Activated CD4-positive, alpha-beta T cell treated with anti-CD3 and anti-CD28 coated beads for 1 hour (primary cell): ENCODE measurements around the gene CCNO.

ENCODE experiments used
- DNase-seq: peaks from one replicate; pipeline ENCODE4 v3.0.0-alpha.2; 2020

CCNO gene

DNA sequence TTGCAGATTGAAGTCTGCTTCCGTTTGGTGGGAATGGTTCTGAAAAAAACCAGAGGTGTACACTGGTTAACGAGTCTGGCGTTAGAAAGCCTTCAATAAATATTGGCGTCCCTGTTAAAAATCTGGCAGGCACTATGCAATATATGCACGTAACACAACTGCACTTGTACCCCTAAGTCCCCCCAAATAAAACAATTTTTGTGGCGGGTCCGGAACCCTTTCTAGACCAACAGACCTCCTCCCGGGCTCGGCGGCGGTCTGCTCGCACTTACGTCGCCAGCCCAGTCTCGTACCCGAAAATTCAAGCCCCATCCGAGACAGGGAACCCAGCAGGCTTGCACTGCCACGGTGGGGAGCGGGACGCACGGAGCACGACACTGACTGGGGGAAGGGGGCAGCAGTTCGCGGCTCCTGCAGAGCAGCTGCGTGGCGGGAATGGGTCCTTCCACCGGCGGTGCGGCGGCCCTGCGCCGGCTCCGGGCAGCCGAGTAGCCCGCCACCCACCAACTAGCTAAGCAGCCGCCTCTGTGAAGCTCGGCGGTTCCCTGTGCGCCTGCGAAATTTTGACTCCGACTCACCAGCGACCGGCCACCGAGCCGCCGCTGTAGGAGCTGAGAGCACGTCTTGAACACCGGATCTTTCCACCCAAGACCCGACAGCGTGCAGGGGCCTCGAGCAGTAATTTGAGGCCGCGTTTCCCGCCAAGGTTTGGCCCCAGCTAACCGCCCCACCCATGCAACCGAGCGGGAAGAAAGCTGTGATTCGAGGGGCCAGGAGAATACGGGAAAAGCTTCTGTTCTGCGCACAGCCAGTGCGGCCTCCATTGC is 10.2 kb downstream of the CCNO start:
- DNase-seq: no peak

DNA sequence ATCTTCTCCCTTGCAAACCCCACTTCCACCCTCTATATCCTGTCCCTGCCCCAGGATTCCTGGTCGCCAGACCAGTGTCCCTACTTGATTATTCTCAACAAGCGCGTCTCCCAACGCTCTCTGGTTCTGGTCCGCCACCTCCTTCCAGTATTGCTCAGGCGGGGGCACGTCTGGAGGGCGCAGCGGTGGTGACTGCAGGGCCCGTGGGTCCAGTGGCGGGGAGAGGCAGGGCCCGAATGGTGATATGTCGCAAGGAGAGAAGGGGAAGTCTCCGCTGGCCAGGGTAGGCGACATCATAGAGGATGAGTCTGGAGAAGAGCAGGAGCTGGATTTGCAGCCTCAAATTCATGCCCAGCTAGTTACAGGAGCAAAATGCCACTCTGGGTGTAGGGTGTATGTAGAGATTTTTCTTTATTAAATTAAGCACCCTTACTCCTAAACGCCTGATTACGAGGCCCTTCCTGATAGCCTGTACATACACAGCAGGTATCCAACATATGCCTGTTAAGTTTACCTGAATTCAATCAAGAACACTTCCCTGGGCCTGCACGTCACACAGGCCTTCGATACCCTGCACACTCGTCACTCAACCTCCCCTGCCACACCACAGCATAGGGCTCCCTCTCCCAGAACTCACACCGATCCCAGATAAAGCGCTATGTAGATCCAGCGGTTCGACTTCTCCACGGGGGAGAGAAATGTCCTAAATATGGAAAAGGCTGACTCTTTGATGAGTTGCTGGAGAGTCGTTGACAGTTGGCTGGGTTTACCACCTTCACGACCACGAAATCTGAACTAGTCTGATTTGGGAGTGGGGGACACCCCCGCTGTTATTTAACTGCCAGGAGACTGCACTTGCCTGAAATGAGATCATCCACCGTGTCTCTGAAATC is 11.1 kb downstream of the CCNO start:
- no peak for DNase-seq

DNA sequence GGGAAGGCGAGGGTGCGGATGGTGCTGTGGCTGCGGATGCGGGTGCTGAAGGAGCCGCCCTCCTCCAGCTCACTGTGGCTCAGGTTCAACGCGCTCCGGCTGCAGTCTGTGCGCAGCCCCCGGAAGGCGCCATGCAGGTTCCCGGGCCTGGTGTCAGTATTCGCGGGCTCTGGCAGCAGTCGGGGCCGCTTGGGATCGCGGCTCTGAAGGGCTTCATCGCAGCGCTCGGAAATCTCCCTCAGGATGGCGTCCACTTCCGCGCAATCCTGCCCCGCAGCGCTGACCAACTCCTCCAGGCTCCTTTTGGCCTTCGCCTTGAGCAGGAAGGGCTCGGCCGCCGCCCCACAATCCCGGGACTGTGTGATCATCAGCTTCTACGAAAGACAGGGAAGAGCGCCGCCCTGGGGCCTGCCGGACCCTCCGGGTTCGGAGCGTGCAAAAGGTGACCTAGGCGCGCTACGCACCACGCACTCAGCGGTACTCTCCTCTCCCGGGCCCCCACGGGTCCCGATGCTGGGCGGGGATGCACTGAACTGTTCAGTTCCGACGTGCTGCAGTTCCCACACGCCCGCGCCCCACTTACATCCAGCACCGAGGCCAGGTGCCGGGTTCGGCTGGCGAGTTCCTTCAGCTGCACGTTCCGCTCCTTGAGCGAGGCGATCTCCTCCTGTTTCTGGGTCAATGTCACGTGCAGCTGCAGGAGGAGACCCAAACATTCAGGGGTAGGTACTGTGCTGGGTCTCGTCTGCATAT is 12.8 kb downstream of the CCNO start:
- no peak for DNase-seq

DNA sequence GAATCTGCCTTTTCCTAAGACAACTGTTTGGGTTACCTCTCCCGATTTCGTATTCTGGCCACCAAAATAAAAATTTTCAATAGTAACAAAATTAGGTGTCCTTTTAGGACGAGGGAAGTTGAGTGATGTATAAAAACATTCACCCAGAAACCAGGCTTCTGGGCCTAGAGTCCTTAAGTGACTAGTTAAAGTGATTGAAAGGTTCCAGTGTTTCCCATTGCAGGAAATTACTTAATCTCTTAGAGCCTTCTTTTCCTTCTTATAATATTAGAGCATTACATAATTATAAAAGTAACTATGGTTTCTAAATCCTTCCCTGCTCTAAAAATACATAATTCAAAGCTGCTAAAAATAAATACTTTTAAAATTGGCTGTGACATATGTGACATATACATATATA is 13.6 kb downstream of the CCNO start:
- no peak for DNase-seq

DNA sequence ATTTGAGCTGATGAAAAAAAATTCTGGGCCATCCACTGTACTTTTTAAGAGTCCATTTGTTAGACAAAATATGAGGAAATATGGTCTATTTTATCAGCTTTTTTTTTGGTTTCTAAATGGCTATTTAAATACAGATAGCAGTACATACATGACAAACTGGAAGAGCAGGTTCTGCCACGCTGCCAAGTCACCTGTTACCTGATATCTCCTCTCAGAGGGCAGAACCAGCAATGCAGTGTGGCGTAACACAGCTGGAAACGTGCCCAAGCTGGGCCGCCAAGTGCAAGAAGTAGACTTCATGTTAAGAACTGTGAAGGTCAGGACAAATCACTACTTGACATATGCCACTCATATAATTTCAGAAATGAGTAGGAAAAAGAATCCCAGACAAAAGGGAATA is 14.4 kb downstream of the CCNO start:
- no peak for DNase-seq

DNA sequence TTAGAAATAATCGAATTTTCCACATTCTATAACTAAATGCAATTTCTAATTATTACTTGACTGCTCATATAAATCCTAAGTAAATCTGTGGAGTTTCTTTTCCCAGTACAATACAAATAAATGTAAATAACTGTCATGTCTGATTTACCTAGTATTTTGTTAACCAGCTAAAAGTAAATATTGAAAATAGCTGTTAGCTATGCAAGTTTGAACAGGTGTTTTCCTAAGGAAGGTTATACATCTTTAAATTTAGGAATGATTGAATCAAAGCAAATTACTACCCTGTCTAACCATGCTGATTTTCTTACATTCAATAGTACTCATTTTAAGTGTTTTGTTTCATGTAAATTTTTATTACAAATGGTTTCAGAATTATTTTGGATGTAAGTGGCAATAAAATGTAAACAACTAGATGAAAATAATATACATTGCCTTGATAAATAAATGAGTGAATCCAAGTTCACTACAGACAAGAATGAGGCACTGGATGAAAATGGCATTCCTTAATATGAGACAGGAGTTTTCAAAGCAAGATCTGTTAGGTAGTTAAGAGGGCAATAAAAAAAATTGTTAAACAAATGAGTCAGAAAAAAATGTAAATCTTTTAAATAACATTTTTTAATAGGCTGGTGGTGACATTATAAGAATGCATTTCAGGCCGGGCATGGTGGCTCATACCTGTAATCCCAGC is 22.1 kb downstream of the CCNO start:
- DNase-seq: no peak

DNA sequence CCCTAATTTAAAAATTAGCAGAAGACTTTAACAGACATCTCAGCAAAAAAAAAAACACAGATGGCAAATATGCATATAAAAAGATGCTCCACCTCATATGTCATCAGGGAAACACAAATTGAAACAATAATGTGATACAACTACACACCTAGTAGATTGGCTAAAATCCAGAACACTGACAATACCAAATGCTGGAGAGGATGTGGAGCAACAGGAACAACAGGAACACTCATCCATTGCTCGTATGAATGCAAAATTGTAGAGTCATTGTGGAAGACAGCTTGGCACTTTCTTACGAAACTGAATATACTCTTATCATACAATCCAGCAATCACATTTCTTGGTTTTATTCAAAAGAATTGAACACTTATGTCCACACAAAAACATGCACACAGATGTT is 28.4 kb downstream of the CCNO start:
- no peak for DNase-seq

DNA sequence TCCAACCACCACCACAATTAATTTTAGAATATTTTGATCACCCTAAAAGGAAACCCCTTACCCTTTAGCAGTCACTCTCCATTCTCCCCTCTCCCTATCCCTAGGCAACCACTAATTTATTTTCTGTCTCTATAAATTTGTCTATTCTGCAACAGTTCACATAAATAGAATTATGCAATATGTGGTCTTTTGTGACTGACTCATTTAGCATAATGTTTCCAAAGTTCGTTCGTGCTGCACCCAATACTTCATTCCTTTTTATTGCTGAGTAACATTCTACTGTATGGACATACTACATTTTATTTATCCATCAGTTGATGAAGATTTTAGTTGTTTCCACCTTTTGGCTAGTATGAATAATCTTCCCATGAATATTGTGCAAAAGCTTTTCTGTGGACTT is 42.2 kb downstream of the CCNO start:
- no peak for DNase-seq

DNA sequence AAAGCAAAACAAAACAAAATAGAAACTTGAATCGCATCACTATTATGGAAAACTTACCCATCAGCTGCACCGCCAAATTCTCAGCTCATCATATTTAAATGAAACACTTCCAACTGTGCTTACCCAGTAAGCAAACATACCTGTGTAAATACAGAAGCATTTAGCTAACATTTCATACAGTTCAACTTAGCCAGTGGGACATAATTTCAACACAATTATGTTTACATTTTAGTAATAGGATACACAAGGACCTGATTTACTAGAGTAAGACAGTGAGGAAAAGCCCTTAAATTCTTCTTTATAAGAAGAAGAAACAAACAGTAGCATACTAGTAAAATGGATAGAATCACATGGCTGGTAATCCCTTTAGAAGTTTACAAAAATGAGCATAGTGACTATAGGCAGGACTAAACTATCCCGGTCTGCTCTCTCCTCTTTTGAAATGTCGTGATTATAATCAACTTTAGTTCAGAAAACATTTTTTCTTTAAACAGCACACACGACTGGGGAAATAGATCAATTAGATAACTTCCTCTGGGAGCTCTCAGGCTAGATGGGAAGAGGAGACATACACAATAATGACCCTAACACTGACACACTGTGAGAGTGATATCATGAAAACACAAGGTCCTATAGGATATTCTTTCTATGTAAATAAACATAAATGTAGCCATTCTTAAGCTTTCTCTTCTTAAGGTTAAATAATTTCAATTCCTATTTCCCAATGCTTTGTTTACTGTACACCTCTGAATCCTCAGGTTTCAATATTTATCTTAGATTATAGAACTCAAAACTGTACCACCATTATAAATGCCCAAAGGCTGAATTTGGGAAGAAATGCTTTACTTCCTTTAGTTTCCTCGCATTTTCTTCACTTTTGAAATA is 44.5 kb downstream of the CCNO start:
- DNase-seq: no peak

DNA sequence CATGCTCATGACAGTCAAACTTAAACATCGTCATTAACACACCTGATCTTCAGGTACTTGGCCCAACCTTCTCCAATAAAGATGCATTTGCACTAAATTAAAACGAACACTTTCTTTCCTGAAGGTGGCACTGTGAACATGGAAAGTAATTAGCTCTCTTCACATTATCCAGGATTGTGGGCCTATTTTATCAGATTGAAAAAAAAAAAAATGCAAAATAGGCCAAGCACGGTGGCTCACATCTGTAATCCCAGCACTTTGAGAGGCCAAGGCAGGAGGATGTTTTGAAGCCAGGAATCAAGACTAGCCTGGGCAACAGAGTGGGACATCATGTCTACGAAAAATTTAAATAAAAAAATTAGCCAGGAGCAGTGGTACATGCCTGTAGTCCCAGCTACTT is 46.0 kb downstream of the CCNO start:
- DNase-seq: no peak
